HEK293 (cell line): ENCODE results near the gene POLR1E.

Experiments used
- REPIN1 ChIP-seq: fragments of 450-650 bp; formaldehyde crosslinking; IDR thresholded peaks from 2 replicates; pipeline ENCODE4 v1.5.1; 2017; ENCODE audit warnings: missing biosample characterization, missing genetic modification characterization, low read depth
- ZNF23 ChIP-seq: fragments of 450-650 bp; formaldehyde crosslinking; IDR thresholded peaks from 2 replicates; pipeline ENCODE4 v1.5.1; 2016; ENCODE audit warnings: missing biosample characterization, missing genetic modification characterization, borderline replicate concordance
- ZNF311 ChIP-seq: fragments of 450-650 bp; formaldehyde crosslinking; IDR thresholded peaks from 2 replicates; pipeline ENCODE4 v1.5.1; 2017; ENCODE audit warnings: missing biosample characterization, missing genetic modification characterization, borderline replicate concordance
- ZNF335 ChIP-seq: fragments of 450-650 bp; formaldehyde crosslinking; conservative IDR thresholded peaks from 2 replicates; pipeline ENCODE4 v1.5.1; 2016; ENCODE audit warnings: missing biosample characterization, missing genetic modification characterization
- ZNF350 ChIP-seq: fragments of 450-650 bp; formaldehyde crosslinking; IDR thresholded peaks from 2 replicates; pipeline ENCODE4 v1.5.0; 2017; ENCODE audit warnings: missing biosample characterization, mild to moderate bottlenecking, missing genetic modification characterization
- ZNF530 ChIP-seq: fragments of 450-650 bp; formaldehyde crosslinking; IDR thresholded peaks from 2 replicates; pipeline ENCODE4 v1.5.1; 2016; ENCODE audit warnings: low read depth, missing biosample characterization, missing genetic modification characterization
- TF ChIP-seq, protein P1 (sequence below): fragments of 450-650 bp; formaldehyde crosslinking; IDR thresholded peaks from 2 replicates; pipeline ENCODE4 v1.5.1; 2016; ENCODE audit warnings: missing biosample characterization, missing genetic modification characterization
- TF ChIP-seq, protein P2 (sequence below): fragments of 450-650 bp; formaldehyde crosslinking; IDR thresholded peaks from 2 replicates; pipeline ENCODE4 v1.5.1; 2016; ENCODE audit warnings: missing biosample characterization, missing genetic modification characterization, low read depth

DNA sequence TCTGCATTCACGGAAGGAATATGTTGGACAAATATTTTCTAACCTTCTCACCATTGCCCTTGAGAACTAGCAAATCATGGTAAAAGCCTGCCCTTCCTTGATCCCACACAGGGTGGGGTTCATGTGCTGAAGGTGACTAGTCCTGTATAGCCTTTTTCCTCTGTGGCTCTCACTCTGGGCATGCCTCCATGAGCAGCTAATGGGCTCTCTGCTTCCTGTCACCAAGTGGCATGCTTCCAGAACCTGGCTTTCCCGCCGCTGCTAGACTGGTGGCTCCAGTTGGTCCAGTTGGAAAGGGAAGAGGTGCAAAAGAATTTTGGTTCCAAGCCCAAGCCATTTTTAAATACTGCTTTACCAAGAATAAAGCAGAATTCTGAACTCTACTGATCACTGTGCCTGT lies 54.9 kb downstream of the POLR1E start:
- TF ChIP-seq ZNF530 (tag by site-specific recombination) (no peak), ZNF350 (no peak), ZNF311 (tag by site-specific recombination) (no peak), ZNF23 (tag by site-specific recombination) (no peak), REPIN1 (tag by site-specific recombination) (no peak), ZNF335 (no peak)
- TF ChIP-seq, protein P1, sequence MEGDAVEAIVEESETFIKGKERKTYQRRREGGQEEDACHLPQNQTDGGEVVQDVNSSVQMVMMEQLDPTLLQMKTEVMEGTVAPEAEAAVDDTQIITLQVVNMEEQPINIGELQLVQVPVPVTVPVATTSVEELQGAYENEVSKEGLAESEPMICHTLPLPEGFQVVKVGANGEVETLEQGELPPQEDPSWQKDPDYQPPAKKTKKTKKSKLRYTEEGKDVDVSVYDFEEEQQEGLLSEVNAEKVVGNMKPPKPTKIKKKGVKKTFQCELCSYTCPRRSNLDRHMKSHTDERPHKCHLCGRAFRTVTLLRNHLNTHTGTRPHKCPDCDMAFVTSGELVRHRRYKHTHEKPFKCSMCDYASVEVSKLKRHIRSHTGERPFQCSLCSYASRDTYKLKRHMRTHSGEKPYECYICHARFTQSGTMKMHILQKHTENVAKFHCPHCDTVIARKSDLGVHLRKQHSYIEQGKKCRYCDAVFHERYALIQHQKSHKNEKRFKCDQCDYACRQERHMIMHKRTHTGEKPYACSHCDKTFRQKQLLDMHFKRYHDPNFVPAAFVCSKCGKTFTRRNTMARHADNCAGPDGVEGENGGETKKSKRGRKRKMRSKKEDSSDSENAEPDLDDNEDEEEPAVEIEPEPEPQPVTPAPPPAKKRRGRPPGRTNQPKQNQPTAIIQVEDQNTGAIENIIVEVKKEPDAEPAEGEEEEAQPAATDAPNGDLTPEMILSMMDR (tag by site-specific recombination): no peak
- TF ChIP-seq, protein P2, sequence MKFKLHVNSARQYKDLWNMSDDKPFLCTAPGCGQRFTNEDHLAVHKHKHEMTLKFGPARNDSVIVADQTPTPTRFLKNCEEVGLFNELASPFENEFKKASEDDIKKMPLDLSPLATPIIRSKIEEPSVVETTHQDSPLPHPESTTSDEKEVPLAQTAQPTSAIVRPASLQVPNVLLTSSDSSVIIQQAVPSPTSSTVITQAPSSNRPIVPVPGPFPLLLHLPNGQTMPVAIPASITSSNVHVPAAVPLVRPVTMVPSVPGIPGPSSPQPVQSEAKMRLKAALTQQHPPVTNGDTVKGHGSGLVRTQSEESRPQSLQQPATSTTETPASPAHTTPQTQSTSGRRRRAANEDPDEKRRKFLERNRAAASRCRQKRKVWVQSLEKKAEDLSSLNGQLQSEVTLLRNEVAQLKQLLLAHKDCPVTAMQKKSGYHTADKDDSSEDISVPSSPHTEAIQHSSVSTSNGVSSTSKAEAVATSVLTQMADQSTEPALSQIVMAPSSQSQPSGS (tag by site-specific recombination): no peak
